ENCODE data around the gene DNAJB9. TPM values are rescaled to one million over a fixed set of nuclear protein-coding genes. Genes with fewer than 3 reads are reported as not detected.

Gene DNAJB9
- total and polyA plus RNA-seq, 4 donors, result 27.6 to 164 (median 49.4) TPM

DNA sequence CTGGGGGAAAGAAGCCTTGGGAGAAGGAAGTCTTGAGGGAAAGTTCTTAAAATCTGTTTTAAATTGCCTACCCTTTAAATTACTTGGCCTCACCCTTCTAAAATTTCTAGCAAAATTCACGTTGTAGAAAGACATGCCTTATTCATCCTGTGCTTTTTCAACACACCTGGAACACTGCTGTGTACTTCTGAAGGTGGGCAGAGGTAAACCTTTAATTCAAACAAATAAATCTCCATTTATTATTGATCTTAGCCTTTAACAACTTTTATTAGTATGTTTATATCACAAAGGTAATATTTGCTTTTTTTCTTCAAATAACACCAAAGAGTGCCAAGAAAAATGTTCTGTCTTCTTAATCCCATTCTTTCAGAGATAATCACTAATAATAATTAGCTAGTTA lies 30.7 kb downstream of the DNAJB9 start:
- no peaks in the 10 kb centered on the region for H3K4me1 ChIP-seq (ENCODE audit: control insufficient read depth in 4 of 4, insufficient read depth in 4 of 4, low read length in 3 of 4)
- no peaks in the 10 kb centered on the region for H3K36me3 ChIP-seq (ENCODE audit: control insufficient read depth in 4 of 4, insufficient read depth in 3 of 4, low read depth in 1 of 4, low read length in 3 of 4)
- no peak overlapping the region for H3K27ac ChIP-seq (ENCODE audit: low read depth in 1 of 2, low read length in 2 of 2)
- no peak overlapping the region for H3K9ac ChIP-seq (ENCODE audit: low read depth in 1 of 2, low read length in 2 of 2)
- WGBS, result 55% methylated on average over 1 of the region's 1 CpG
- DNase-seq (ENCODE audit: low spot score), result no peak
- no peak overlapping the region for H3K4me3 ChIP-seq (ENCODE audit: low read depth in 1 of 3, low read length in 3 of 3)
- no peaks in the 10 kb centered on the region for H3K9me3 ChIP-seq (ENCODE audit: control insufficient read depth in 4 of 4, low read length in 3 of 4)
- H3K27me3 ChIP-seq (ENCODE audit: control insufficient read depth in 4 of 4, insufficient read depth in 4 of 4, low read length in 3 of 4), result no peaks in the 10 kb centered on the region
- no peak for TF ChIP-seq EGR1 (IDR thresholded peaks at IDR 0.05; ENCODE audit: low read depth in 2 of 2)
- no peak for TF ChIP-seq TAF1 (conservative IDR thresholded peaks at IDR 0.05)
- no peak for TF ChIP-seq HNF4A (conservative IDR thresholded peaks at IDR 0.05)
- TF ChIP-seq RAD21 (IDR thresholded peaks at IDR 0.05), result no peak
- no peak for TF ChIP-seq FOXA1 (IDR thresholded peaks at IDR 0.05)
- no peak for TF ChIP-seq SP1 (IDR thresholded peaks at IDR 0.05)
- TF ChIP-seq, protein P1, sequence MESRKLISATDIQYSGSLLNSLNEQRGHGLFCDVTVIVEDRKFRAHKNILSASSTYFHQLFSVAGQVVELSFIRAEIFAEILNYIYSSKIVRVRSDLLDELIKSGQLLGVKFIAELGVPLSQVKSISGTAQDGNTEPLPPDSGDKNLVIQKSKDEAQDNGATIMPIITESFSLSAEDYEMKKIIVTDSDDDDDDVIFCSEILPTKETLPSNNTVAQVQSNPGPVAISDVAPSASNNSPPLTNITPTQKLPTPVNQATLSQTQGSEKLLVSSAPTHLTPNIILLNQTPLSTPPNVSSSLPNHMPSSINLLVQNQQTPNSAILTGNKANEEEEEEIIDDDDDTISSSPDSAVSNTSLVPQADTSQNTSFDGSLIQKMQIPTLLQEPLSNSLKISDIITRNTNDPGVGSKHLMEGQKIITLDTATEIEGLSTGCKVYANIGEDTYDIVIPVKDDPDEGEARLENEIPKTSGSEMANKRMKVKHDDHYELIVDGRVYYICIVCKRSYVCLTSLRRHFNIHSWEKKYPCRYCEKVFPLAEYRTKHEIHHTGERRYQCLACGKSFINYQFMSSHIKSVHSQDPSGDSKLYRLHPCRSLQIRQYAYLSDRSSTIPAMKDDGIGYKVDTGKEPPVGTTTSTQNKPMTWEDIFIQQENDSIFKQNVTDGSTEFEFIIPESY (IDR thresholded peaks at IDR 0.05), result no peak
- TF ChIP-seq, protein P2, sequence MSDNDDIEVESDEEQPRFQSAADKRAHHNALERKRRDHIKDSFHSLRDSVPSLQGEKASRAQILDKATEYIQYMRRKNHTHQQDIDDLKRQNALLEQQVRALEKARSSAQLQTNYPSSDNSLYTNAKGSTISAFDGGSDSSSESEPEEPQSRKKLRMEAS (IDR thresholded peaks at IDR 0.05), result no peak
- no peak for TF ChIP-seq FOXA2 (IDR thresholded peaks at IDR 0.05)

DNA sequence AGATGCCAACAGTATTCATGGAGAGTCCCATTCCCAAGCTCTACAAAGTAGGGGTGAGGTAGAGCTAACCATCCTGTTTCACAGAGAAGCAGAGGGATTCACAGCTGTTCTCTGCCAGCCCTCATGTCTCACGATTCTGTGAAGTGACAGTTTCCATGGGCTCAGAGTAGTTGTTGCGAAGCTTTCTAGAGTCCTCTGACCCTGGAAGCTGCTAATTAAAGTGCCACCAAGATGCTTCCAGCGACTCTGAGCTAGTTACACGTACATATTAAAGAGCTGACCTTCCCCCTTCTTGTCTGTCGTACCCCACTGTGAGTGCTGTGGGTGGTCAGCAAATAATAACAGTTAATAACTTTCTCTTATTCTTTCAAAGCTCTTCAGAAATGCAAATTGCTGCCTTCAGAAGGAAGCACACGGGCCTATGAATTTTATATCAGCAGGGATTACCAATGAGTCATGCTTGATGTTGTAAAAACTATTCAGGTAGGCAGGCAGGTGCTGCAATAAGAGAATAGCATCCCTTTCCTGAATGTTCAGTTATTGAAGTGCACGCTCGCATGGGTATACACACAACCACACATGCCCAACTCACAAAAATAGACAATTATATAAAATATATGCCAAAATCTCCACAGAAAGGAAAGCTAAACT lies 34.1 kb downstream of the DNAJB9 start:
- H3K9me3 ChIP-seq (ENCODE audit: control insufficient read depth in 4 of 4, low read length in 3 of 4), result no peaks in the 10 kb centered on the region
- no peaks in the 10 kb centered on the region for H3K36me3 ChIP-seq (ENCODE audit: control insufficient read depth in 4 of 4, insufficient read depth in 3 of 4, low read depth in 1 of 4, low read length in 3 of 4)
- TF ChIP-seq SP1 (IDR thresholded peaks at IDR 0.05), result no peak
- TF ChIP-seq, protein P3, sequence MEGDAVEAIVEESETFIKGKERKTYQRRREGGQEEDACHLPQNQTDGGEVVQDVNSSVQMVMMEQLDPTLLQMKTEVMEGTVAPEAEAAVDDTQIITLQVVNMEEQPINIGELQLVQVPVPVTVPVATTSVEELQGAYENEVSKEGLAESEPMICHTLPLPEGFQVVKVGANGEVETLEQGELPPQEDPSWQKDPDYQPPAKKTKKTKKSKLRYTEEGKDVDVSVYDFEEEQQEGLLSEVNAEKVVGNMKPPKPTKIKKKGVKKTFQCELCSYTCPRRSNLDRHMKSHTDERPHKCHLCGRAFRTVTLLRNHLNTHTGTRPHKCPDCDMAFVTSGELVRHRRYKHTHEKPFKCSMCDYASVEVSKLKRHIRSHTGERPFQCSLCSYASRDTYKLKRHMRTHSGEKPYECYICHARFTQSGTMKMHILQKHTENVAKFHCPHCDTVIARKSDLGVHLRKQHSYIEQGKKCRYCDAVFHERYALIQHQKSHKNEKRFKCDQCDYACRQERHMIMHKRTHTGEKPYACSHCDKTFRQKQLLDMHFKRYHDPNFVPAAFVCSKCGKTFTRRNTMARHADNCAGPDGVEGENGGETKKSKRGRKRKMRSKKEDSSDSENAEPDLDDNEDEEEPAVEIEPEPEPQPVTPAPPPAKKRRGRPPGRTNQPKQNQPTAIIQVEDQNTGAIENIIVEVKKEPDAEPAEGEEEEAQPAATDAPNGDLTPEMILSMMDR (IDR thresholded peaks at IDR 0.05; ENCODE audit: low read depth, low read length, missing input control), result no peak
- H3K4me3 ChIP-seq (ENCODE audit: low read depth in 1 of 3, low read length in 3 of 3), result no peak overlapping the region
- no peaks in the 10 kb centered on the region for H3K27me3 ChIP-seq (ENCODE audit: control insufficient read depth in 4 of 4, insufficient read depth in 4 of 4, low read length in 3 of 4)
- 83% methylated on average over 8 of the region's 8 CpGs for WGBS
- no peak for DNase-seq (ENCODE audit: low spot score)
- no peak overlapping the region for H3K27ac ChIP-seq (ENCODE audit: low read depth in 1 of 2, low read length in 2 of 2)
- H3K4me1 ChIP-seq (ENCODE audit: control insufficient read depth in 4 of 4, insufficient read depth in 4 of 4, low read length in 3 of 4), result peaks cover 0 to 2% (median under 1%) of the 10 kb centered on the region in 4 donors
- H3K9ac ChIP-seq (ENCODE audit: low read depth in 1 of 2, low read length in 2 of 2), result no peak overlapping the region

DNA sequence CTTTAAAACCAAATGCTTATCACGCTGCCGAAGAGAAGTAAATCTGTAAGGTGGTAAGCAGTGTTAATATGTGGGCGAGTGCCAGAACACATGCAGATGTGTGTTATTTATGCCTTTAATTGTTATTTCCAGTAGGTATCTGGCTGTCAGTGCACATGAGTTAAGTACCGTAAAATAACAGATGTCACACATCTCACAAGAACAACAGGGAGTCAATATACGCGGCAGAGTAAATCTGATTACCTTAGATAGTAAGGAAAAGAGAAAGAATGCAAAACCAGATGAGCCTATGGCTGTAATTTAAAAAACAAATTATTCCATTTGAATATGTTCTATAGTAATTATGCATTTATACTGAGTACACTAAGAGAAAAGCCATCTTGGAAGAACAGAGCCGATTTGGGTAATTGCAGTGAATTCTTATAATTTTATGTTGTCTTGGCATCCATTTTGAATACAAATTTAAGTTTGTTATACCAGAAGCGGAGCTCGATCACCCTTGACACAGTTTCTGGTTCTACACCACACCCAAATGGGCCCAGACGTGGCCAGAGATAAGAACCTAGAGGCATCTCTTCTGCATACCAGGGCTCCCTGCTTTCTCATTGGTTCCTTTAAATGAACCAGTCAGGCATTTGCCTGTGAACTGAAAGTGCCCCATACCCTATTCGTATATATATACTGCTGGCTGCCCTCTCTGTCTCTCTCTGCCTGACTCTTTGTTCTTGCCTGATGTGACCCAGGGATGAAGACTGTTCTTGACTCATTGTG lies 34.8 kb downstream of the DNAJB9 start:
- Histone ChIP-seq H3K36me3 (ENCODE audit: control insufficient read depth in 4 of 4, insufficient read depth in 3 of 4, low read depth in 1 of 4, low read length in 3 of 4) (no peaks in the 10 kb centered on the region), H3K4me3 (ENCODE audit: low read depth in 1 of 3, low read length in 3 of 3) (no peak overlapping the region), H3K27me3 (ENCODE audit: control insufficient read depth in 4 of 4, insufficient read depth in 4 of 4, low read length in 3 of 4) (no peaks in the 10 kb centered on the region), H3K9ac (ENCODE audit: low read depth in 1 of 2, low read length in 2 of 2) (no peak overlapping the region), H3K4me1 (ENCODE audit: control insufficient read depth in 4 of 4, insufficient read depth in 4 of 4, low read length in 3 of 4) (peaks cover 0 to 9% (median 7%) of the 10 kb centered on the region in 4 donors), H3K9me3 (ENCODE audit: control insufficient read depth in 4 of 4, low read length in 3 of 4) (no peaks in the 10 kb centered on the region), H3K27ac (ENCODE audit: low read depth in 1 of 2, low read length in 2 of 2) (no peak overlapping the region)
- WGBS, result 79% methylated on average over 11 of the region's 11 CpGs
- peak; percentile 73 for DNase-seq (ENCODE audit: low spot score)
- TF ChIP-seq RXRA (IDR thresholded peaks at IDR 0.05), result no peak
- no peak for TF ChIP-seq HNF4A (conservative IDR thresholded peaks at IDR 0.05)
- no peak for TF ChIP-seq JUND (IDR thresholded peaks at IDR 0.05)
- TF ChIP-seq, protein P1 (IDR thresholded peaks at IDR 0.05), result no peak
- TF ChIP-seq, protein P3 (IDR thresholded peaks at IDR 0.05; ENCODE audit: low read depth, low read length, missing input control), result no peak
- TF ChIP-seq FOXA2 (IDR thresholded peaks at IDR 0.05), result no peak
- TF ChIP-seq, protein P4, sequence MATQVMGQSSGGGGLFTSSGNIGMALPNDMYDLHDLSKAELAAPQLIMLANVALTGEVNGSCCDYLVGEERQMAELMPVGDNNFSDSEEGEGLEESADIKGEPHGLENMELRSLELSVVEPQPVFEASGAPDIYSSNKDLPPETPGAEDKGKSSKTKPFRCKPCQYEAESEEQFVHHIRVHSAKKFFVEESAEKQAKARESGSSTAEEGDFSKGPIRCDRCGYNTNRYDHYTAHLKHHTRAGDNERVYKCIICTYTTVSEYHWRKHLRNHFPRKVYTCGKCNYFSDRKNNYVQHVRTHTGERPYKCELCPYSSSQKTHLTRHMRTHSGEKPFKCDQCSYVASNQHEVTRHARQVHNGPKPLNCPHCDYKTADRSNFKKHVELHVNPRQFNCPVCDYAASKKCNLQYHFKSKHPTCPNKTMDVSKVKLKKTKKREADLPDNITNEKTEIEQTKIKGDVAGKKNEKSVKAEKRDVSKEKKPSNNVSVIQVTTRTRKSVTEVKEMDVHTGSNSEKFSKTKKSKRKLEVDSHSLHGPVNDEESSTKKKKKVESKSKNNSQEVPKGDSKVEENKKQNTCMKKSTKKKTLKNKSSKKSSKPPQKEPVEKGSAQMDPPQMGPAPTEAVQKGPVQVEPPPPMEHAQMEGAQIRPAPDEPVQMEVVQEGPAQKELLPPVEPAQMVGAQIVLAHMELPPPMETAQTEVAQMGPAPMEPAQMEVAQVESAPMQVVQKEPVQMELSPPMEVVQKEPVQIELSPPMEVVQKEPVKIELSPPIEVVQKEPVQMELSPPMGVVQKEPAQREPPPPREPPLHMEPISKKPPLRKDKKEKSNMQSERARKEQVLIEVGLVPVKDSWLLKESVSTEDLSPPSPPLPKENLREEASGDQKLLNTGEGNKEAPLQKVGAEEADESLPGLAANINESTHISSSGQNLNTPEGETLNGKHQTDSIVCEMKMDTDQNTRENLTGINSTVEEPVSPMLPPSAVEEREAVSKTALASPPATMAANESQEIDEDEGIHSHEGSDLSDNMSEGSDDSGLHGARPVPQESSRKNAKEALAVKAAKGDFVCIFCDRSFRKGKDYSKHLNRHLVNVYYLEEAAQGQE (IDR thresholded peaks at IDR 0.05), result no peak
